ENCODE measurements around the gene ZNF44. TPM values are rescaled to one million over a fixed set of nuclear protein-coding genes. Genes with fewer than 3 reads are reported as not detected.
A peak's percentile ranks its signal among the peaks of the same experiment; 100 is the strongest.

Gene ZNF44
- total RNA-seq (2021), result 4.0 and 5.0 TPM in 2 replicates
- percentile 54 among the genes with signal in this experiment for Bru-seq, nascent RNA
- BruChase-seq, experiment 1, labeled RNA remaining after a 2-hour chase, result percentile 76 among the genes with signal in this experiment
- BruChase-seq, experiment 2, labeled RNA remaining after a 6-hour chase, result percentile 62 among the genes with signal in this experiment
- long read RNA-seq, partial matches to known transcripts, result 1 of 7 reads
- long read RNA-seq, other reads (novel, unspliced or antisense), result 5 of 7 reads

DNA sequence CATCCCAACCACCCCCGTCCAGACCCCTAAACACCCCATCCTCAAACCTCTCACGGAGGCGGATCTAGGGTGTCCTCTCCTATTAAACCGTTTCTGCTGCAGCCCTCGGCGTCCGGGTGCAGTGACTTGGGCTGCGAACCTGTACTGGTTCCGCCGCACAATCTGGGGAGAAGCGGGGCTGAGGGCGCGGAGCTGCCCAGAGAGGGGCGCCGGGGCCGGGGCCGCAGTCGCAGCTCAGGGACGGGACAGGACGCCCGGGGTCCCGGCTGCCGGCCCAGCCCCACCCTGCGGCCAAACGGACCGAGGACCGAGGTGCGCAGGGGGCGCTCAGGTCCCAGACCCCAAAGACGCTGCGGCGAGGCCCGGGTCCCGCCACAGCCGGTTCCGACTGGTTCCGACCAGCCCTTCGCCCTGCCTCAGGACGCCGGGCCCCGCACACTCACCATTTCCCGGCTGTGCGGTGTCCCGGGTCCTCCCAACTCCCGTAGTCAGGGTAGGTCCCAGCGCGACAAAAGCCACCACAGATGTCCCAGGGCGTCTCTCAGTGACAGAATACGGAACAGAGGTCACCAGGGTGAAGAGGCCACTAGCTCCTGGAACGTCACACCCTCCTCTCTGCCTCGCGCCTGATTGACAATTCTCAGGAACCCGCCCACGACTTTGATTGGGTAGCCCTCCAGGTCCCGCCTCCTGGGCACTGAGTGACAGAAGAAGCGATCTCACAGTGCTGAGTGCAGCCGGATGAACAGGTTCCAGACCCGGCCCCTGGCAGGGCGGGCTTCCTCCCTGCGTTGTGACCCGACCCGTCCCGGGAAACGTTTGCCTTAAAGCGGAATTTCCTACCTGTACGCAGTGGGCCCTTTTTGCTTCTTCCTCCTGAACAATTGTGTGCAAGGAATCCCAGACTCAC is at the start of gene ZNF44:
ZNF44 (minus strand) TSS at position 635 of the 910 bp plus-strand sequence; CDS start at position 446, 189 bp downstream.
- no peaks in the 10 kb centered on the region for H3F3A ChIP-seq (ENCODE audit: insufficient read depth, low read depth)
- peak within 1 kb of the TSS; percentile 79 for H3K4me2 ChIP-seq
- peak within 1 kb of the TSS; percentile 86 for H2AFZ ChIP-seq
- H4K20me1 ChIP-seq (ENCODE audit: insufficient read depth), result no peaks in the 10 kb centered on the region
- H3K9me2 ChIP-seq (ENCODE audit: insufficient read depth), result no peaks in the 10 kb centered on the region
- CTCF ChIA-PET, result no interaction called here
- no TSS peak for BruUV-seq (replicated peaks)
- DNase-seq, result peak; percentile 97 to 98
- POLR2A ChIA-PET (ENCODE audit: unreplicated experiment), result interaction anchor here (0.7 kb wide), 1 partner anchor 39 kb away, joined by 7 read pairs; no protein-coding TSS in a partner anchor
- no peak for TF ChIP-seq EZH2 (IDR thresholded peaks at IDR 0.05; ENCODE audit: low read depth)
- TF ChIP-seq, protein P1, sequence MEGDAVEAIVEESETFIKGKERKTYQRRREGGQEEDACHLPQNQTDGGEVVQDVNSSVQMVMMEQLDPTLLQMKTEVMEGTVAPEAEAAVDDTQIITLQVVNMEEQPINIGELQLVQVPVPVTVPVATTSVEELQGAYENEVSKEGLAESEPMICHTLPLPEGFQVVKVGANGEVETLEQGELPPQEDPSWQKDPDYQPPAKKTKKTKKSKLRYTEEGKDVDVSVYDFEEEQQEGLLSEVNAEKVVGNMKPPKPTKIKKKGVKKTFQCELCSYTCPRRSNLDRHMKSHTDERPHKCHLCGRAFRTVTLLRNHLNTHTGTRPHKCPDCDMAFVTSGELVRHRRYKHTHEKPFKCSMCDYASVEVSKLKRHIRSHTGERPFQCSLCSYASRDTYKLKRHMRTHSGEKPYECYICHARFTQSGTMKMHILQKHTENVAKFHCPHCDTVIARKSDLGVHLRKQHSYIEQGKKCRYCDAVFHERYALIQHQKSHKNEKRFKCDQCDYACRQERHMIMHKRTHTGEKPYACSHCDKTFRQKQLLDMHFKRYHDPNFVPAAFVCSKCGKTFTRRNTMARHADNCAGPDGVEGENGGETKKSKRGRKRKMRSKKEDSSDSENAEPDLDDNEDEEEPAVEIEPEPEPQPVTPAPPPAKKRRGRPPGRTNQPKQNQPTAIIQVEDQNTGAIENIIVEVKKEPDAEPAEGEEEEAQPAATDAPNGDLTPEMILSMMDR (conservative IDR thresholded peaks at IDR 0.05), result no peak
- H3K36me3 ChIP-seq (ENCODE audit: low read depth), result no peaks in the 10 kb centered on the region
- intact Hi-C loops (cut with micrococcal nuclease; ENCODE audit: unreplicated experiment), result loop anchor here (1.0 to 2.0 kb wide), 2 partner anchors 146 to 256 kb away; partner anchors contain the start of gene ZNF564
- no peaks in the 10 kb centered on the region for H3K79me2 ChIP-seq (ENCODE audit: low read depth)
- H3K4me1 ChIP-seq (replicated peaks; ENCODE audit: insufficient read depth), result peaks cover under 1% of the 10 kb centered on the region; the same call in 1 of the 2 replicates
- peak within 1 kb of the TSS; percentile 67 for H3K4me3 ChIP-seq
- H3K9me3 ChIP-seq (ENCODE audit: insufficient read depth, low read depth), result no peaks in the 10 kb centered on the region
- no peak within 1 kb of the TSS for H3K27ac ChIP-seq
- no peaks in the 10 kb centered on the region for H3K27me3 ChIP-seq (ENCODE audit: insufficient read depth, low read depth)

DNA sequence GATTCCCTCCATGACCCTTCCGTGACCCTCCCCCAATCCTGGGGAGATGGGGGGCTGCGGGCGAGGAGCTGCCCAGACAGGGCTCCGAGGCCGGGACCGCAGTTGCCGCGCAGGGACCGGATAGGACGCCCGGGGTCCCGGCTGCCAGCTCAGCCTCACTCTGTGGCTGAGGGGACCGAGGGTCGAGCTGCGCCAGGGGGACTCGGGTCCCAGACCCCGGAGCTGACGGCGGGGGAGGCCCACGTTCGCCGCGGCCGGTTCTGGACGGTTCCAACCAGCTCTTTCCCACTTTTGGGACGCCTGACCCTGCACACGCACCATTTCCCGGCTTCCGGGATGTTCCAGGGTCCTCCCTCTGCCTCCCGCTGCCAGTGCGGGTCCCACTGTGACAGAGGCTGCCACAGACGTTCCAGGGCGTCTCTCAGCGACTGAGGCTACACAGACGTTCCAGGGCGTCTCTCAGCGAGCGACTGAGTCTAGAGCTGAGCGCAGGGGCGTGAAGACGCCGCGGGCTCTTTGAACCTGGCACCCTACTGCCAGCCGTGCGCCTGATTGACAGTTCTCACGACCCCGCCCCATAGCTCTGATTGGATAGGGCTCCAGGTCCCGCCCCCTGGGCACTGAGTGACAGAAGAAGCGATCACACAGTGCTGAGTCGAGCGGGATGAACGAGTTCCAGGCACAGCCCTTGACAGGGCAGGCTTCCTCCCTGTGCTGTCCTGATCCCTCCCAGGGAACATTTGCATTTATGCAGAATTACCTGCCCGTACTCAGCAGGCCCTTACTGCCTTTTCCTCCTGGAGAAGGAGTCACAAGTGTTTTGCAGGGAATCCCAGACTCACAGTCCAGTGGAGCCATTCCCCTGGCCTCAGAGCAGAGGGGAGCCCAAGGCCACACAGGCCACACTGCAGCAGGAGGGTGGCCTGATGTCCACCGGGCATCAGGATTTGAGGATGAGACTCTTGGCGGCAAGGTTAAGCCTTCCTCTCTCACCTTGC is 38.8 kb upstream of the ZNF44 start, which contains the start of gene ZNF563:
ZNF563 (minus strand) TSS at position 472 of the 998 bp plus-strand sequence; CDS start at position 321, 151 bp downstream.
- Histone ChIP-seq H3K27ac (no peak within 1 kb of the TSS), H3K4me3 (peak within 1 kb of the TSS; percentile 56), H3K9me2 (ENCODE audit: insufficient read depth) (no peaks in the 10 kb centered on the region), H3K4me2 (peak within 1 kb of the TSS; percentile 75), H3K4me1 (replicated peaks; ENCODE audit: insufficient read depth) (no peaks in the 10 kb centered on the region), H3K27me3 (ENCODE audit: insufficient read depth, low read depth) (peaks cover 8% of the 10 kb centered on the region; the same call in 1 of the 2 replicates), H4K20me1 (ENCODE audit: insufficient read depth) (no peaks in the 10 kb centered on the region), H3K36me3 (ENCODE audit: low read depth) (no peaks in the 10 kb centered on the region), H2AFZ (peak within 1 kb of the TSS; percentile 81), H3K9me3 (ENCODE audit: insufficient read depth, low read depth) (no peaks in the 10 kb centered on the region; the same call in 1 of the 2 replicates), H3F3A (ENCODE audit: insufficient read depth, low read depth) (no peaks in the 10 kb centered on the region), H3K79me2 (ENCODE audit: low read depth) (no peaks in the 10 kb centered on the region)
- intact Hi-C loops (cut with micrococcal nuclease; ENCODE audit: unreplicated experiment), result no loop called here
- TSS peak; percentile 49 for BruUV-seq (replicated peaks)
- ChIA-PET POLR2A (ENCODE audit: unreplicated experiment) (interaction anchor here (0.5 to 0.6 kb wide), 4 partner anchors 39 to 336 kb away, joined by 3 to 7 read pairs (median 4); partner anchors contain the start of genes ZNF20 and ZNF44), CTCF (interaction anchor here (0.6 kb wide), 1 partner anchor 1671 kb away, joined by 3 read pairs; no protein-coding TSS in a partner anchor)
- DNase-seq, result peak; percentile 92 to 96
- TF ChIP-seq, protein P1 (conservative IDR thresholded peaks at IDR 0.05), result no peak
- no peak for TF ChIP-seq EZH2 (IDR thresholded peaks at IDR 0.05; ENCODE audit: low read depth)
